Stimulated activated CD4-positive, alpha-beta T cell treated with anti-CD3 and anti-CD28 coated beads, Interleukin-1b, Interleukin-23, amount 100 ng/mL, for 1 hour (primary cell): ENCODE data around the gene NKAIN2.
"Not testable (repeated sequence)": the region's sequence is repeated elsewhere in the genome, so short reads cannot be mapped to it uniquely, and the experiment has no call there.

Experiments
- DNase-seq, 2 donors: peaks; one replicate each; pipeline ENCODE4 v3.0.0-alpha.2; 2020; ENCODE audit warnings: low read depth in 2 of 2

The NKAIN2 gene

GRCh38 chr6:123895346-123895745 is 91.7 kb downstream of the NKAIN2 start:
- DNase-seq: no peak

- DNase-seq: no peak
Measured at GRCh38 chr6:123895806-123896205, 92.1 kb downstream of the NKAIN2 start.

GRCh38 chr6:123896869-123897268 is 93.2 kb downstream of the NKAIN2 start:
- DNase-seq: no peak

GRCh38 chr6:123897965-123898364 is 94.3 kb downstream of the NKAIN2 start:
- no peak for DNase-seq

- DNase-seq: no peak
Measured at GRCh38 chr6:123898665-123899064, 95.0 kb downstream of the NKAIN2 start.

GRCh38 chr6:123899745-123900144 is 96.1 kb downstream of the NKAIN2 start:
- DNase-seq: no peak

- no peak for DNase-seq
Measured at GRCh38 chr6:123901436-123901835, 97.8 kb downstream of the NKAIN2 start.

- DNase-seq: no peak
Measured at GRCh38 chr6:123902738-123903313, 99.2 kb downstream of the NKAIN2 start.

GRCh38 chr6:123904228-123904627 is 100.6 kb downstream of the NKAIN2 start:
- DNase-seq: no peak

GRCh38 chr6:123908797-123909196 is 105.1 kb downstream of the NKAIN2 start:
- DNase-seq: no peak

GRCh38 chr6:123909989-123910388 is 106.3 kb downstream of the NKAIN2 start:
- no peak for DNase-seq

GRCh38 chr6:123913863-123914262 is 110.2 kb downstream of the NKAIN2 start:
- no peak for DNase-seq

GRCh38 chr6:123923379-123923778 is 119.7 kb downstream of the NKAIN2 start:
- DNase-seq: not testable (repeated sequence)

- no peak for DNase-seq
Measured at GRCh38 chr6:123925350-123925749, 121.7 kb downstream of the NKAIN2 start.

- DNase-seq: no peak
Measured at GRCh38 chr6:123925842-123926399, 122.3 kb downstream of the NKAIN2 start.

- DNase-seq: no peak
Measured at GRCh38 chr6:123928529-123928928, 124.9 kb downstream of the NKAIN2 start.

- no peak for DNase-seq
Measured at GRCh38 chr6:123931928-123932327, 128.3 kb downstream of the NKAIN2 start.

GRCh38 chr6:123940551-123940950 is 136.9 kb downstream of the NKAIN2 start:
- no peak for DNase-seq

- DNase-seq: no peak
Measured at GRCh38 chr6:123941855-123942254, 138.2 kb downstream of the NKAIN2 start.

- no peak for DNase-seq
Measured at GRCh38 chr6:123945386-123945785, 141.7 kb downstream of the NKAIN2 start.

- no peak for DNase-seq
Measured at GRCh38 chr6:123953920-123954319, 150.3 kb downstream of the NKAIN2 start.

GRCh38 chr6:123956492-123957139 is 153.0 kb downstream of the NKAIN2 start:
- no peak for DNase-seq

- no peak for DNase-seq
Measured at GRCh38 chr6:123962508-123962907, 158.8 kb downstream of the NKAIN2 start.
